ENCODE data around the gene TPR.

The TPR gene

DNA sequence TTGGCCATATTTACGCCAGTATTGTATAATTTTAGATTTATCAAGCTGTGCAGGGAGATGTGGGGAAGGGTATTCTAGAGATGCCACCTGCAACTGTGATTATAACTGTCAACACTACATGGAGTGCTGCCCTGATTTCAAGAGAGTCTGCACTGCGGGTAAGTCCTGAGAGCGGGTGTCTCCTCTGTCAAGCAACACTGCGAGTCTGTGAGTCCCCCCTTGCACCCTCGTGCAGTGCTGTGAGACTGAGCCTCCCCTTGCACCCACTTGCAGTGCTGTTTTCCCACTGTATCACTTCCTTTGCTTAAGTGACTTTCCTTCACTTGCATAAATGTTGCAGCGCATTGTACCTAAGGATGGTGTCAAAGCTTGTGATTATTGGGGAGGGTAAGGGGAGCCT, 75.0 kb downstream of the TPR start:
- TF ChIP-seq ZNF274 (IDR thresholded peaks at IDR 0.05; ENCODE audit: low read depth, low read length) = no peak
- TF ChIP-seq YY1 (IDR thresholded peaks at IDR 0.05; ENCODE audit: insufficient read depth, insufficient read length) = no peak
- TF ChIP-seq SUZ12 (IDR thresholded peaks at IDR 0.05; ENCODE audit: extremely low read depth, insufficient read depth, insufficient read length) = no peak
- Histone ChIP-seq H3K9me3 (ENCODE audit: insufficient read depth, low read length) (no peaks in the 10 kb centered on the region), H3K4me3 (ENCODE audit: insufficient read length, low read depth) (no peak overlapping the region), H3K9ac (ENCODE audit: insufficient read length, low read depth) (no peak overlapping the region), H3K36me3 (ENCODE audit: insufficient read depth, insufficient read length, low read length) (no peaks in the 10 kb centered on the region), H3K27me3 (ENCODE audit: insufficient read depth, insufficient read length) (no peaks in the 10 kb centered on the region), H3K4me1 (ENCODE audit: insufficient read depth, insufficient read length) (no peaks in the 10 kb centered on the region)
- no peak for DNase-seq (ENCODE audit: low read depth, low spot score)

DNA sequence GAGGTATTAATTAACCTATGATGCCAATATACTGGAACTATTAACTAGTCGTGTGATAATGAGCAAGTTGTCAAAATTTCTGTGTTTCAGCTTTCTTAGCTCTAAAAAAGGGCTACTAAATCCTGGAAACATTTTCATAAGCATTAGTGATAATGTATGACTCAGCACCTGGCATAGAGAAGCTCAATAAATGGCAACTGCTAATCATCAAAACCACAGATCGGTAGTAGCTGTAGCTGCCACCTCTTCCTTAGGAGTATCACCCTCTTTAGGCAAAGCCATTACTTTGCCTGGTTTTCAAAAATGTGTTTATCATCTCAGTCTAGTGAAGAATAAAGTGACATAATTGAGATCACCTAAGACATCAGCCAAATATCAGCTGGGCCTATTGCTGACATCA, 75.5 kb downstream of the TPR start:
- Histone ChIP-seq H3K4me1 (ENCODE audit: insufficient read depth, insufficient read length) (no peaks in the 10 kb centered on the region), H3K4me3 (ENCODE audit: insufficient read length, low read depth) (no peak overlapping the region)

DNA sequence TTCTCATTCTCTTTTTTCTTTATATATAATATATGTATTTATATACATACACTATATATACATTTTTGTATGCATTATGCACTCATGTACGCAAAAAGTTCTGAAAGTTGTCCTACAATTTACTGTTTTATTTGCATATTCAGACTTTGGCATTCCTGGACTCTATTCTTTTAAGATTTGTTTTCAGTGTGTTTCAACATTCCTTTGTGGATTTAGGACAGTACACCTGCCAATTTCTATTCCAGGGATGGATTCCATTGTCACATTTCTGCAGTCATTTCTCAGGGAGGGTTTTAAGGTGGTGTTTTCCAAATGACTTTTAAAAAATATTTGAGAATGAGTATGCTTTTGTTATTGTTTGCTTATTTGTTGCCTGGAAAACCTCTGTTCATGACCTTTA, 76.2 kb downstream of the TPR start:
- Histone ChIP-seq H3K9me3 (ENCODE audit: insufficient read depth, low read length) (no peaks in the 10 kb centered on the region), H3K27me3 (ENCODE audit: insufficient read depth, insufficient read length) (no peaks in the 10 kb centered on the region), H3K9ac (ENCODE audit: insufficient read length, low read depth) (no peak overlapping the region), H3K4me3 (ENCODE audit: insufficient read length, low read depth) (no peak overlapping the region), H3K4me1 (ENCODE audit: insufficient read depth, insufficient read length) (no peaks in the 10 kb centered on the region), H3K36me3 (ENCODE audit: insufficient read depth, insufficient read length, low read length) (no peaks in the 10 kb centered on the region)
- DNase-seq (ENCODE audit: low read depth, low spot score) = no peak
- no peak for TF ChIP-seq SUZ12 (IDR thresholded peaks at IDR 0.05; ENCODE audit: extremely low read depth, insufficient read depth, insufficient read length)
- no peak for TF ChIP-seq ZNF274 (IDR thresholded peaks at IDR 0.05; ENCODE audit: low read depth, low read length)
- no peak for TF ChIP-seq YY1 (IDR thresholded peaks at IDR 0.05; ENCODE audit: insufficient read depth, insufficient read length)

More for the DNA sequence above, 75.5 kb downstream of the TPR start:
- TF ChIP-seq SUZ12 (IDR thresholded peaks at IDR 0.05; ENCODE audit: extremely low read depth, insufficient read depth, insufficient read length) (no peak), ZNF274 (IDR thresholded peaks at IDR 0.05; ENCODE audit: low read depth, low read length) (no peak), YY1 (IDR thresholded peaks at IDR 0.05; ENCODE audit: insufficient read depth, insufficient read length) (no peak)
- Histone ChIP-seq H3K36me3 (ENCODE audit: insufficient read depth, insufficient read length, low read length) (no peaks in the 10 kb centered on the region), H3K9ac (ENCODE audit: insufficient read length, low read depth) (no peak overlapping the region), H3K27me3 (ENCODE audit: insufficient read depth, insufficient read length) (no peaks in the 10 kb centered on the region), H3K9me3 (ENCODE audit: insufficient read depth, low read length) (no peaks in the 10 kb centered on the region)
- no peak for DNase-seq (ENCODE audit: low read depth, low spot score)

DNA sequence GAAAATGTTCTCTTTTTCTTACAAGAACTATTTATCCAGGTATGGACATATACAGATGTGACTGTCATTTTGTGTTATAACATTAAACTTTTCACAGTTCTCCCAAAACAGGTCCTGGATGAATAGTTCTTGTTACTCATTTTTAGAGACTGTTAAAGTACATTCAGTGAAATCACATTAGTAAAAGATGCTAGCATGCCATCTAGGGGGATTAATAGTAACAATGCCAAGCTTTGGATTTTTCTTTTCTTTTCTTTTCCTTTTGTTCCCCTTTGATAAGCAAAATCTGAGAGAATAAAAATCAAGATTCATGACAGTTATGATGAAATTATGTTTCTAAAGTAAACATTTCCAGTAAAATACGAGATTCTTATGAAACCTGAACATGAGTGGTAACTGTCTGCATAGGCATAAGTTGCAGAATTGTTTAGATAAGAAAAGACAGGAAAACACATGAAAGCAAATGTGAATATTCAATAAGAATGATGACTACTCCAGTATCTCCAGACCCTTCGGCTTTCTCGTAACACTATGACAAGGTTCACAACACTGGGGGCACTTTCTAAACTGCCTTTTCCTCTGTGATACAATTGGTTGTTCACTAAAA, 77.5 kb downstream of the TPR start:
- TF ChIP-seq ZNF274 (IDR thresholded peaks at IDR 0.05; ENCODE audit: low read depth, low read length) (no peak), YY1 (IDR thresholded peaks at IDR 0.05; ENCODE audit: insufficient read depth, insufficient read length) (no peak), SUZ12 (IDR thresholded peaks at IDR 0.05; ENCODE audit: extremely low read depth, insufficient read depth, insufficient read length) (no peak)
- Histone ChIP-seq H3K9ac (ENCODE audit: insufficient read length, low read depth) (no peak overlapping the region), H3K9me3 (ENCODE audit: insufficient read depth, low read length) (no peaks in the 10 kb centered on the region), H3K4me3 (ENCODE audit: insufficient read length, low read depth) (no peak overlapping the region), H3K27me3 (ENCODE audit: insufficient read depth, insufficient read length) (no peaks in the 10 kb centered on the region), H3K4me1 (ENCODE audit: insufficient read depth, insufficient read length) (no peaks in the 10 kb centered on the region), H3K36me3 (ENCODE audit: insufficient read depth, insufficient read length, low read length) (no peaks in the 10 kb centered on the region)
- DNase-seq (ENCODE audit: low read depth, low spot score) = no peak

DNA sequence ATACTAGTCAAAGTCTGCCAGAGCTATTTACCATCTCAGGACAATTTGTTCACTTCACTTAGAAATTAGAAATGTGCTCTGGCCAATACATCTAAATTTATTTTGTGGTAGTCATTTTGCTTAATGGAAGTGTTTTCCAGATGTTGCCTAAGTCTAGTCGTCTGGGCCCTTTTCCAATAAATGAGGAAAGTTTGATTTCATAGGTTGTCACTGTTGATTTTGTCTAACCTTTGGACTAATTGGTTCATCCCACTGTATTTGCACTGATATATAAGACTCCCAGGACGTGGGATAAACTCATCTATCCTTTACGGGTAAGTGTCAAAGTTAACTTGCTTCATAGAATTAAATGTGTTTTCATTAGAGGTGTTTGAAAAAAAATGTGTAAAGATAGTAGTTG, 79.1 kb downstream of the TPR start, which contains the start of gene PRG4:
Gene PRG4 (plus strand): TSS at position 300 of the 400 bp plus-strand sequence.
- Histone ChIP-seq H3K36me3 (ENCODE audit: insufficient read depth, insufficient read length, low read length) (no peaks in the 10 kb centered on the region), H3K9me3 (ENCODE audit: insufficient read depth, low read length) (no peaks in the 10 kb centered on the region), H3K9ac (ENCODE audit: insufficient read length, low read depth) (no peak within 1 kb of the TSS), H3K4me1 (ENCODE audit: insufficient read depth, insufficient read length) (no peaks in the 10 kb centered on the region), H3K27me3 (ENCODE audit: insufficient read depth, insufficient read length) (no peaks in the 10 kb centered on the region), H3K4me3 (ENCODE audit: insufficient read length, low read depth) (no peak within 1 kb of the TSS)
- TF ChIP-seq SUZ12 (IDR thresholded peaks at IDR 0.05; ENCODE audit: extremely low read depth, insufficient read depth, insufficient read length) (no peak), ZNF274 (IDR thresholded peaks at IDR 0.05; ENCODE audit: low read depth, low read length) (no peak), YY1 (IDR thresholded peaks at IDR 0.05; ENCODE audit: insufficient read depth, insufficient read length) (no peak)
- DNase-seq (ENCODE audit: low read depth, low spot score) = no peak

DNA sequence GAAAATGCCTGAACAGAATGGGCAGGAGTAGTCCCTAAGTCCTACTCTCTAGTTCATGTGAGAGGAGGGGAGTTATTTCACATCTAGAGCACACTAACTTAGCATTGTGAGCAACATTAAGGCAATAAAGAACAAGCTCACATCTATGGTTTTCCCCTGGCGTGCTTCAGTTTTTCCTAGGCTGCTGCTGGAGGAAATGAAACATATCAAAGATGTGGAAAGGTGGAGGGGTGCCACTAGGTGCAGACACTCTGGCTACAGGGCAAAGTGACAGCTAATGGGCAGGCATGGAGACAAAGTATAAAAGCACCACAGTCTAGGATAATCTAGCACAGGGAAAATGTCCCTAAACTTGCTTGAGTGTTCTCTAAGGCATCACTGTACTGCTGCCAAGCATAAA, 82.2 kb downstream of the TPR start:
- H3K36me3 ChIP-seq (ENCODE audit: insufficient read depth, insufficient read length, low read length) = no peaks in the 10 kb centered on the region
- TF ChIP-seq YY1 (IDR thresholded peaks at IDR 0.05; ENCODE audit: insufficient read depth, insufficient read length) = no peak
- TF ChIP-seq SUZ12 (IDR thresholded peaks at IDR 0.05; ENCODE audit: extremely low read depth, insufficient read depth, insufficient read length) = no peak
- TF ChIP-seq ZNF274 (IDR thresholded peaks at IDR 0.05; ENCODE audit: low read depth, low read length) = no peak
- no peaks in the 10 kb centered on the region for H3K9me3 ChIP-seq (ENCODE audit: insufficient read depth, low read length)
- H3K9ac ChIP-seq (ENCODE audit: insufficient read length, low read depth) = no peak overlapping the region
- no peaks in the 10 kb centered on the region for H3K27me3 ChIP-seq (ENCODE audit: insufficient read depth, insufficient read length)
- no peak overlapping the region for H3K4me3 ChIP-seq (ENCODE audit: insufficient read length, low read depth)
- no peaks in the 10 kb centered on the region for H3K4me1 ChIP-seq (ENCODE audit: insufficient read depth, insufficient read length)
- no peak for DNase-seq (ENCODE audit: low read depth, low spot score)

DNA sequence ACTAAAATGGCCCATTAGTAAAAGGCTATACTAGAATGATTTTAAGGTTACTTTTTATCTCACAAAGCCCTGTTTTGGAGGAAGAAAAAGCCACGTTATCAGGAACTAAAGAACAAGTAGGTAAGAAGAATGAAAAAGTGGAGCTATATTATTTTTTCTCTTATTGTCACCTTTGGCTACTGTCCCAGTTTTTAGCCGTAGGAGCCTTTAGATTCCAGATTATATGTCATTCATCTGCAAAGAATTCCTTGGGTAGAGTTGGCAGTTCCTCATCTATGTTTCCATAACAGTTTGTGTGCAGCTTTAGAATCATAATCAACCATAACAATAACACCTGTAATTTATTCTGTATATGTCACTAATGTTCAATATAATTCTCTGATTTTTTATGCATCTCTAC, 83.8 kb downstream of the TPR start:
- no peaks in the 10 kb centered on the region for H3K27me3 ChIP-seq (ENCODE audit: insufficient read depth, insufficient read length)
- H3K9ac ChIP-seq (ENCODE audit: insufficient read length, low read depth) = no peak overlapping the region
- no peaks in the 10 kb centered on the region for H3K36me3 ChIP-seq (ENCODE audit: insufficient read depth, insufficient read length, low read length)
- no peaks in the 10 kb centered on the region for H3K9me3 ChIP-seq (ENCODE audit: insufficient read depth, low read length)
- H3K4me1 ChIP-seq (ENCODE audit: insufficient read depth, insufficient read length) = no peaks in the 10 kb centered on the region
- H3K4me3 ChIP-seq (ENCODE audit: insufficient read length, low read depth) = no peak overlapping the region
- TF ChIP-seq YY1 (IDR thresholded peaks at IDR 0.05; ENCODE audit: insufficient read depth, insufficient read length) (no peak), SUZ12 (IDR thresholded peaks at IDR 0.05; ENCODE audit: extremely low read depth, insufficient read depth, insufficient read length) (no peak), ZNF274 (IDR thresholded peaks at IDR 0.05; ENCODE audit: low read depth, low read length) (no peak)
- no peak for DNase-seq (ENCODE audit: low read depth, low spot score)
